ENCODE results near the gene SPIN1. TPM values are rescaled to one million over a fixed set of nuclear protein-coding genes. Genes with fewer than 3 reads are reported as not detected.

SPIN1 gene
- total RNA-seq, 2 donors from 2014 or later = 81.2 to 145 TPM

DNA sequence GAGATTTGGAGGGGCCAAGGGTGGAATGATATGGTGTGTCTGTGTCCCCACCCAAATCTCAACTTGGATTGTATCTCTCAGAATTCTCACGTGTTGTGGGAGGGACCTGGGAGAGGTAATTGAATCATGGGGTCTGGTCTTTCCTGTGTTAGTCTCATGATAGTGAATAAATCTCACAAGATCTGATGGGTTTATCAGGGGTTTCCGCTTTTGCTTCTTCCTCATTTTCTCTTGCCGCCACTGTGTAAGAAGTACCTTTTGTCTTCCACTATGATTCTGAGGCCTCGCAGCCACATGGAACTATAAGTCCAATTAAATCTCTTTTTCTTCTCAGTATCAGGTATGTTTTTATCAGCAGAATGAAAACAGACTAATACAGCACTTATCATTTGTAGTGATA is 29.5 kb upstream of the SPIN1 start:
- Histone ChIP-seq H3K4me1 (ENCODE audit: control insufficient read depth in 1 of 2, low read depth in 2 of 2) (no peaks in the 10 kb centered on the region), H3K4me3 (no peak overlapping the region), H3K27ac (no peak overlapping the region), H3K9me3 (peaks cover 5% of the 10 kb centered on the region), H3K27me3 (replicated peaks; ENCODE audit: insufficient read depth) (no peaks in the 10 kb centered on the region), H3K36me3 (no peaks in the 10 kb centered on the region)
- TF ChIP-seq, protein P1, sequence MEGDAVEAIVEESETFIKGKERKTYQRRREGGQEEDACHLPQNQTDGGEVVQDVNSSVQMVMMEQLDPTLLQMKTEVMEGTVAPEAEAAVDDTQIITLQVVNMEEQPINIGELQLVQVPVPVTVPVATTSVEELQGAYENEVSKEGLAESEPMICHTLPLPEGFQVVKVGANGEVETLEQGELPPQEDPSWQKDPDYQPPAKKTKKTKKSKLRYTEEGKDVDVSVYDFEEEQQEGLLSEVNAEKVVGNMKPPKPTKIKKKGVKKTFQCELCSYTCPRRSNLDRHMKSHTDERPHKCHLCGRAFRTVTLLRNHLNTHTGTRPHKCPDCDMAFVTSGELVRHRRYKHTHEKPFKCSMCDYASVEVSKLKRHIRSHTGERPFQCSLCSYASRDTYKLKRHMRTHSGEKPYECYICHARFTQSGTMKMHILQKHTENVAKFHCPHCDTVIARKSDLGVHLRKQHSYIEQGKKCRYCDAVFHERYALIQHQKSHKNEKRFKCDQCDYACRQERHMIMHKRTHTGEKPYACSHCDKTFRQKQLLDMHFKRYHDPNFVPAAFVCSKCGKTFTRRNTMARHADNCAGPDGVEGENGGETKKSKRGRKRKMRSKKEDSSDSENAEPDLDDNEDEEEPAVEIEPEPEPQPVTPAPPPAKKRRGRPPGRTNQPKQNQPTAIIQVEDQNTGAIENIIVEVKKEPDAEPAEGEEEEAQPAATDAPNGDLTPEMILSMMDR (IDR thresholded peaks at IDR 0.05) = no peak
- ATAC-seq (ENCODE audit: insufficient number of reproducible peaks, low FRiP score, low read depth) (no peak), DNase-seq (ENCODE audit: low spot score) (no peak)

DNA sequence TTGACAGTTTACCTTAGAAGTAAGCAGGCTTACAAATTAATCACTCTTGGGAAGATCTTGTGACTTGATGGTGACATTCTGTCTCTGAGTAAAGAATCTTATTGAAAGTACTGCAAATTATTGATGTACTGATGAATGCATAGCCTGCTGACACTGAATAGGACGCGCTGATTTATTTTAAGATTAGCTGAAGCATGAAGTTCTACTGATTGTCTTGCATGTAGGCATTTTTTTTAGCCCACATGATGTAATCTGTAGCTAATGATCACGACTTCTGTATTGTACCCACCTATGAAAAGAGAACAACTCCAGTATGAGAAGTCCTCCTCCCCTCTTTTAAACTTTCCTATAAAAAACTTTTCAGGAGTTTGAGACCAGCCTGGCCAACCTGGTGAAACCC is 28.3 kb upstream of the SPIN1 start:
- no peak for DNase-seq (ENCODE audit: low spot score)
- no peaks in the 10 kb centered on the region for H3K27me3 ChIP-seq (replicated peaks; ENCODE audit: insufficient read depth)
- H3K4me3 ChIP-seq = no peak overlapping the region
- H3K4me1 ChIP-seq (ENCODE audit: control insufficient read depth in 1 of 2, low read depth in 2 of 2) = no peaks in the 10 kb centered on the region
- no peaks in the 10 kb centered on the region for H3K36me3 ChIP-seq
- H3K9me3 ChIP-seq = no peaks in the 10 kb centered on the region
- ATAC-seq (ENCODE audit: insufficient number of reproducible peaks, low FRiP score, low read depth) = no peak
- TF ChIP-seq, protein P1 (IDR thresholded peaks at IDR 0.05) = no peak
- H3K27ac ChIP-seq = no peak overlapping the region

DNA sequence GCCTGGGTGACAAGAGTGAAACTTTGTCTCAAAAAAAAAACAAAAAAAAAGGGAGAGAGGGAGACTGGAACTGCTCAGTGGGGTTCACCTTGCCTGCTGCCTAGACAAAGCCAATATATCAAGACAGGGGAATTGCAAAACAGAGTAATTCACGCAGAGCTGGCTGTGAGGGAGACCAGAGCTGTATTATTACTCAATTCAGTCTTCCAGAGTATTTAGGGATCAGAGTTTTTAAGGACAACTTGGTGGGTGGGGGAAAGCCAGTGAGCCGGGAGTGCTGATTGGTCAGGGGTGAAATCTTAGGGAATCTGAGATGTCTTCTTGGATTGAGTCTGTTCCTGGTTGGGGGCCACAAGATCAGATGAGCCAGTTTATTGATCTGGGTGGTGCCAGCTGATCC is 25.6 kb upstream of the SPIN1 start:
- TF ChIP-seq, protein P1 (IDR thresholded peaks at IDR 0.05) = no peak
- no peaks in the 10 kb centered on the region for H3K4me1 ChIP-seq (ENCODE audit: control insufficient read depth in 1 of 2, low read depth in 2 of 2)
- H3K9me3 ChIP-seq = peaks cover 4% of the 10 kb centered on the region
- no peaks in the 10 kb centered on the region for H3K27me3 ChIP-seq (replicated peaks; ENCODE audit: insufficient read depth)
- H3K27ac ChIP-seq = no peak overlapping the region
- H3K36me3 ChIP-seq = no peaks in the 10 kb centered on the region
- ATAC-seq (ENCODE audit: insufficient number of reproducible peaks, low FRiP score, low read depth) (no peak), DNase-seq (ENCODE audit: low spot score) (no peak)
- H3K4me3 ChIP-seq = no peak overlapping the region

DNA sequence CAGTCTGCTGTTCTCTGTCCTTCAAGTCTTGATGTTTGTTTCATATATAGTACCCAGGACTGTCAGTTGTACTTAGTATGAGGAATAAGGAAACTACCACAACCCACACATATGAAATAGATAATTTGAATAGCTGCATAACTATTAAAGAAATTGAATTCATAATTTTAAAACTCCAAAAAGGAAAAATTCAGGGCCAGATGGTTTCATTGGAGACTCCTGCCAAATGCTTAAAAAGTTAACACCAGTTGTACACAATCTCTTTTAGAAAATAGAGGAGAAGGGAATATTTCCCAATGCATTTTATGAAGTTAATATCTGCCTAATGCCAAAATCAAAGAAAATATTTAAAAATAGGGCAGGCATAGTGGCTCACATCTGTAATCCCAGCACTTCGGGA is 24.6 kb upstream of the SPIN1 start:
- no peak for DNase-seq (ENCODE audit: low spot score)
- no peaks in the 10 kb centered on the region for H3K27me3 ChIP-seq (replicated peaks; ENCODE audit: insufficient read depth)
- no peaks in the 10 kb centered on the region for H3K4me1 ChIP-seq (ENCODE audit: control insufficient read depth in 1 of 2, low read depth in 2 of 2)
- H3K9me3 ChIP-seq = peaks cover 10% of the 10 kb centered on the region
- TF ChIP-seq, protein P1 (IDR thresholded peaks at IDR 0.05) = no peak
- no peak for ATAC-seq (ENCODE audit: insufficient number of reproducible peaks, low FRiP score, low read depth)
- H3K4me3 ChIP-seq = no peak overlapping the region
- no peaks in the 10 kb centered on the region for H3K36me3 ChIP-seq
- H3K27ac ChIP-seq = no peak overlapping the region

DNA sequence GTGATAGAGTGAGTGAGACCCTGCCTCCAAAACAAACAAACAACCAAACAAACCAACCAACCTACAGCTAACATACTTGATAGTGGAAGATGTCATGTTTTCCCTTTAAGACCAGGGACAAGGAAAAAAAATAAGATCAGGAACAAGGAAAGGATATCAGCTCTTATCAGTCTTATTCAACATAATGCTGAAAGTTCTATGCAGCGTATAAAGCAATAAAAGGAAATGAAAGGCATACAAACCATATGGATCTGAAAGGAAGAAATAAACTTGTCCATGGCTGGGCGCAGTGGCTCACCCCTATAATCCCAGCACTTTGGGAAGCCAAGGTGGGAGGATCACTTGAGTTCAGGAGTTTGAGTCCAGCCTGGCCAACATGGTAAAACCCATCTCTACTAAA is 23.5 kb upstream of the SPIN1 start:
- Histone ChIP-seq H3K27me3 (replicated peaks; ENCODE audit: insufficient read depth) (no peaks in the 10 kb centered on the region), H3K4me1 (ENCODE audit: control insufficient read depth in 1 of 2, low read depth in 2 of 2) (no peaks in the 10 kb centered on the region), H3K36me3 (no peaks in the 10 kb centered on the region), H3K4me3 (no peak overlapping the region), H3K9me3 (peaks cover 10% of the 10 kb centered on the region), H3K27ac (no peak overlapping the region)
- TF ChIP-seq, protein P1 (IDR thresholded peaks at IDR 0.05) = no peak
- DNase-seq (ENCODE audit: low spot score) (no peak), ATAC-seq (ENCODE audit: insufficient number of reproducible peaks, low FRiP score, low read depth) (no peak)
